Prostate gland (tissue), 2 donors: ENCODE data around the gene ELMO1.

ENCODE experiments used
- POLR2A ChIP-seq: fragments of 450-650 bp; IDR thresholded peaks from one replicate; pipeline ENCODE4 v1.6.1; 2016; ENCODE audit warnings: antibody characterized with exemption, mild to moderate bottlenecking
- TF ChIP-seq, protein P1 (sequence below), 4 experiments: fragments of 200-600 bp in 2 of 4; fragments of 450-650 bp in 2 of 4; sonication (generic) in 2 of 4; IDR thresholded peaks; 1 replicate in 3 of 4; 2 replicates in 1 of 4; pipeline ENCODE4 v1.5.1; 2016 to 2019; ENCODE audit warnings: antibody characterized with exemption in 4 of 4, mild to moderate bottlenecking in 2 of 4, moderate library complexity in 2 of 4

DNA sequence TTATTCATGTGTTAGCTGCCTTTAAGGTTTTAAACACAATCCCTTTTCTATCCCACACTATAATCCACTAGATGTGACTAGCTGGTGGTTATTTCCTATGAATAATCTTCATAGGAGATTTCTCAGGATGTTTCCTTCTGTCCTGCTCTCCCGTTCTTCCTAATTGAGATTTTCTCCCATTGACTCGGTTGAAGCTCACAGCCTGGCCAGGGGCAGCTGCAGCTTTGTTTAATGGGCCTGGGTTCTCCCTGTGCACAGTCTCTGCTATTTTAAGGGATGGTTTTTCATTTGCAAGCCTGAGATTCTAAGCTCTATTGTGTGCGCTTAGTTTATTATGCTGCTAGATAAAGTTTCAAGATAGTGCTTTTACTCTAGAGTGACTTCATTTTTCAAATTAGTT, 441.0 kb downstream of the ELMO1 start:
- TF ChIP-seq, protein P1, sequence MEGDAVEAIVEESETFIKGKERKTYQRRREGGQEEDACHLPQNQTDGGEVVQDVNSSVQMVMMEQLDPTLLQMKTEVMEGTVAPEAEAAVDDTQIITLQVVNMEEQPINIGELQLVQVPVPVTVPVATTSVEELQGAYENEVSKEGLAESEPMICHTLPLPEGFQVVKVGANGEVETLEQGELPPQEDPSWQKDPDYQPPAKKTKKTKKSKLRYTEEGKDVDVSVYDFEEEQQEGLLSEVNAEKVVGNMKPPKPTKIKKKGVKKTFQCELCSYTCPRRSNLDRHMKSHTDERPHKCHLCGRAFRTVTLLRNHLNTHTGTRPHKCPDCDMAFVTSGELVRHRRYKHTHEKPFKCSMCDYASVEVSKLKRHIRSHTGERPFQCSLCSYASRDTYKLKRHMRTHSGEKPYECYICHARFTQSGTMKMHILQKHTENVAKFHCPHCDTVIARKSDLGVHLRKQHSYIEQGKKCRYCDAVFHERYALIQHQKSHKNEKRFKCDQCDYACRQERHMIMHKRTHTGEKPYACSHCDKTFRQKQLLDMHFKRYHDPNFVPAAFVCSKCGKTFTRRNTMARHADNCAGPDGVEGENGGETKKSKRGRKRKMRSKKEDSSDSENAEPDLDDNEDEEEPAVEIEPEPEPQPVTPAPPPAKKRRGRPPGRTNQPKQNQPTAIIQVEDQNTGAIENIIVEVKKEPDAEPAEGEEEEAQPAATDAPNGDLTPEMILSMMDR (IDR thresholded peaks at IDR 0.05): no peak
- no peak for TF ChIP-seq POLR2A
